Tibial artery (tissue), 4 donors: ENCODE results near the gene CEP164.

ENCODE experiments used
- DNase-seq, 2 donors: peaks; one replicate each; pipeline ENCODE4 v3.0.0-alpha.2; 2019
- H3K27ac ChIP-seq, 2 donors: fragments of 200-600 bp; sonication (generic) in 1 of 2; 1 replicate in 1 of 2; 2 replicates in 1 of 2; pipeline ENCODE4 v1.5.1; 2018 to 2019; ENCODE audit warnings: mild to moderate bottlenecking in 1 of 2
- H3K27me3 ChIP-seq, 2 donors: fragments of 200-600 bp; sonication (generic) in 1 of 2; one replicate each; pipeline versions ENCODE4 v1.5.1 to v1.6.0; 2016 to 2019
- H3K36me3 ChIP-seq, 3 donors: fragments of 200-600 bp; sonication (generic) in 2 of 3; one replicate each; pipeline ENCODE4 v1.5.1; 2016 to 2019; ENCODE audit warnings: mild to moderate bottlenecking in 2 of 3
- H3K4me1 ChIP-seq, 4 donors: fragments of 200-600 bp; sonication (generic) in 2 of 4; 1 replicate in 3 of 4; 2 replicates in 1 of 4; pipeline ENCODE4 v1.5.1; 2016 to 2019
- H3K4me3 ChIP-seq, 2 donors: fragments of 200-600 bp; sonication (generic) in 1 of 2; 1 replicate in 1 of 2; 2 replicates in 1 of 2; pipeline ENCODE4 v1.5.1; 2018 to 2019; ENCODE audit warnings: mild to moderate bottlenecking in 2 of 2
- H3K9me3 ChIP-seq, 3 donors: fragments of 200-600 bp; sonication (generic) in 1 of 3; one replicate each; pipeline ENCODE4 v1.5.1; 2016 to 2019
- CTCF ChIP-seq, 2 experiments: fragments of 200-600 bp in 1 of 2; fragments of 450-650 bp in 1 of 2; IDR thresholded peaks; one replicate each; pipeline ENCODE4 v1.5.1; 2017 to 2019; ENCODE audit warnings: antibody characterized with exemption in 2 of 2, mild to moderate bottlenecking in 1 of 2, moderate library complexity in 1 of 2
- intact Hi-C: fragments of 100-400 bp; cut with DNase I; formaldehyde crosslinking; loops from one replicate; pipeline ENCODE4 v1.15.0; 2023; ENCODE audit warnings: low total_unique reads

Gene CEP164

GRCh38 chr11:117426297-117426685 lies 98.6 kb downstream of the CEP164 start:
- peak; percentile 77 to 90 for TF ChIP-seq CTCF (IDR thresholded peaks at IDR 0.05)
- Histone ChIP-seq H3K4me1 (peaks cover 0 to 6% (median 0%) of the 10 kb centered on the region in 4 donors), H3K36me3 (no peaks in the 10 kb centered on the region), H3K27ac (no peak overlapping the region), H3K27me3 (peaks cover 0 to 32% of the 10 kb centered on the region in 2 donors), H3K4me3 (no peak overlapping the region), H3K9me3 (no peaks in the 10 kb centered on the region)
- DNase-seq: peak; percentile 40 to 69
- intact Hi-C loops: loop anchor here (5.0 kb wide), 1 partner anchor 396 kb away; the partner anchor contains the start of gene FXYD2

DNA sequence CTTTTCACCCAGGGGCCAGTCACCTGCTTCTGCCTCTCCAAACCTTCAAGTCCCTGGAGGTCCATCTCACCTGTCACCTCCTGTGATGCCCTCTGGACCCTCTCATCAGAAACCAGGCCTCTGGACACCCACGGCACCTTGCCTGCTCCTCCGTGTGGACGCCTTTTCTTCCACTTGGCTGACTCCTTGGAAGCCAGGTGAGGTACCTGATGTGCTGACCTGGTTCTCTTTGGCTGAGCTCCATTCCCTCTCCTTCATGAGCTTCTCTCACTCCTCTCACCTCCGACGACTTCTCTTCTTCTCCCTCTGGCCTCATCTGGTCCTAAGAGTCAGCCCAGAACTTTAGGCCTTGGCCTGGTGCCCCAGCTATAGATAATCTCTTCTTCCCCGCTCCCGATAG lies 99.3 kb downstream of the CEP164 start:
- peak in 1 of 2 donors; percentile 44 for DNase-seq
- Histone ChIP-seq H3K4me1 (peaks cover 0 to 6% (median 0%) of the 10 kb centered on the region in 4 donors), H3K27me3 (peaks cover 0 to 32% of the 10 kb centered on the region in 2 donors), H3K4me3 (no peak overlapping the region), H3K27ac (no peak overlapping the region), H3K36me3 (no peaks in the 10 kb centered on the region), H3K9me3 (no peaks in the 10 kb centered on the region)
- no peak for TF ChIP-seq CTCF (IDR thresholded peaks at IDR 0.05)
- intact Hi-C loops: loop anchor here (5.0 kb wide), 1 partner anchor 395 kb away; the partner anchor contains the start of gene FXYD2

- H3K27me3 ChIP-seq: peaks cover 0 to 32% of the 10 kb centered on the region in 2 donors
- TF ChIP-seq CTCF (IDR thresholded peaks at IDR 0.05): no peak
- no peak overlapping the region for H3K27ac ChIP-seq
- DNase-seq: no peak
- no peak overlapping the region for H3K4me3 ChIP-seq
- intact Hi-C loops: loop anchor here (5.0 kb wide), 1 partner anchor 395 kb away; the partner anchor contains the start of gene FXYD2
- no peaks in the 10 kb centered on the region for H3K9me3 ChIP-seq
- peaks cover 0 to 6% (median 0%) of the 10 kb centered on the region in 4 donors for H3K4me1 ChIP-seq
- H3K36me3 ChIP-seq: no peaks in the 10 kb centered on the region
These were observed 99.8 kb downstream of the CEP164 start for GRCh38 chr11:117427356-117427874.

DNA sequence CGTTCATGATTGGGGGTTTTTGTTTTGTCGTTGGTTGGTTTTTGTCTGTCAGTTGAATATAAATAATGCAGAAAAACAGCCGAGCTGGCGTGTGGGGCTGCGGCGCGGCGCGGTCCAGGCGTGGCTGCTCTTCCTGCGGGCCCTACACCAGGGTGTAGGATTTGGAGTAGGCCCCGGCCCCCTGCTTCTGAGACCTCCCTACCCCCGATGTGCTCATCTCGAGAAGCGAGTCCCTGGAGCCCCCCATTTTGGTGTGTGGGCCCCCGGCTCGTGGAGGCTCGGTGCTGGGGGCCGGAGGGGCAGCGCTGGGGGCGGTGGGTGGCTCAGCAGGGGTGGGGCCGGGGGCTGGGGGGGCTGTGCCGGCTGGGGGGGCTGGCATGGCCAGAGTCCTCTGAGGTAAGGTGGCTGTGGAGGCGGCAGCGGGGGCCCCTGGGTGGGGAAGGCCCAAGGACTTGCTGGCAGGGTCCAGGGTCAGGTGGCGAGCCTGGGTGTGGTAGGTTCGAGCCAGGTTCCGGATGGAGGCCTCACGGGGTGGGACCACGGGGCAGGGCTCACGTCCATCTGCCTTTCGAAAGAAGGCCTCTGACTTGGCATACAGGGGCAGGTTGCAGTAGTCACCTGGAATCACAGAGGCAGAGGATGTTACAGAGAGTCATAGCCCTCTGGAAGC lies 100.7 kb downstream of the CEP164 start:
- Histone ChIP-seq H3K4me3 (no peak overlapping the region), H3K4me1 (peaks cover 0 to 6% (median 0%) of the 10 kb centered on the region in 4 donors), H3K9me3 (no peaks in the 10 kb centered on the region), H3K27ac (no peak overlapping the region), H3K36me3 (no peaks in the 10 kb centered on the region), H3K27me3 (peaks cover 0 to 30% of the 10 kb centered on the region in 2 donors)
- DNase-seq: peak in 1 of 2 donors; percentile 56
- intact Hi-C loops: loop anchor here (5.0 kb wide), 1 partner anchor 394 kb away; the partner anchor contains the start of gene FXYD2
- TF ChIP-seq CTCF (IDR thresholded peaks at IDR 0.05): no peak

GRCh38 chr11:117428856-117429229 lies 101.2 kb downstream of the CEP164 start:
- Histone ChIP-seq H3K4me1 (peaks cover 0 to 6% (median 0%) of the 10 kb centered on the region in 4 donors), H3K4me3 (no peak overlapping the region), H3K27me3 (peaks cover 0 to 28% of the 10 kb centered on the region in 2 donors), H3K27ac (no peak overlapping the region), H3K36me3 (no peaks in the 10 kb centered on the region), H3K9me3 (no peaks in the 10 kb centered on the region)
- no peak for TF ChIP-seq CTCF (IDR thresholded peaks at IDR 0.05)
- DNase-seq: peak in 1 of 2 donors; percentile 20
- intact Hi-C loops: loop anchor here (5.0 kb wide), 1 partner anchor 393 kb away; the partner anchor contains the start of gene FXYD2
